ENCODE results near the gene TICRR.

GRCh38 chr15:89628301-89628700 lies 53.0 kb downstream of the TICRR start:
- no peak for TF ChIP-seq GABPA (IDR thresholded peaks at IDR 0.05; ENCODE audit: borderline replicate concordance, insufficient read depth, low read length)
- no peak for TF ChIP-seq RFX5 (IDR thresholded peaks at IDR 0.05; ENCODE audit: borderline replicate concordance, low read depth, low read length)
- no peak for TF ChIP-seq POLR2AphosphoS5 (IDR thresholded peaks at IDR 0.05; ENCODE audit: low read depth, low read length)
- no peak; a peak in 1 of 3 replicates for TF ChIP-seq POLR2A (IDR thresholded peaks at IDR 0.05; ENCODE audit: control extremely low read depth in 1 of 2, low read depth in 2 of 2, low read length in 2 of 2)
- no peak for TF ChIP-seq CTCF (IDR thresholded peaks at IDR 0.05; ENCODE audit: control extremely low read depth in 1 of 3, insufficient read depth in 1 of 3, low read depth in 1 of 3, low read length in 3 of 3)
